Subcutaneous adipose tissue (tissue), 4 donors: Measurements from ENCODE around the gene ABAT. TPM values are rescaled to one million over a fixed set of nuclear protein-coding genes. Genes with fewer than 3 reads are reported as not detected.

Experiments
- small RNA-seq: library from RNA; depleted of rRNA; stranded (forward); fragments of <200 nt; gene quantifications from one replicate; pipeline ENCODE3, GENCODE V24; 2016
- total RNA-seq, 4 donors: library from RNA; depleted of rRNA; stranded (reverse); fragments of >200 nt; gene quantifications; one replicate each; pipeline ENCODE4 v1.1.0, GENCODE V29; 2016

The ABAT gene
- total RNA-seq, 4 donors from 2014 or later = 4.9 to 9.8 (median 7.0) TPM

Small RNAs within 50 kb of the gene (small RNA-seq; reads per million reads assigned to genes)
- gene AC007224.1 (not detected), gene RN7SL743P (not detected), gene RNU7-63P (not detected)

Other genes with a start within 250 kb of the ABAT start
- gene TMEM114, start 84.1 kb upstream of the ABAT start, total RNA-seq = not detected
- 10 to 100 TPM; 21.9 to 37.9 (median 24.5) TPM for gene METTL22, start 52.9 kb upstream of the ABAT start, total RNA-seq
- gene TMEM186, start 123.0 kb downstream of the ABAT start, total RNA-seq = 1 to 10 TPM; 2.3 to 9.9 (median 6.5) TPM
- gene PMM2, start 123.2 kb downstream of the ABAT start, total RNA-seq = 10 to 100 TPM; 25.2 to 46.3 (median 42.4) TPM
- gene CARHSP1, start 194.4 kb downstream of the ABAT start, total RNA-seq = 10 to 100 TPM; 47.3 to 75.6 (median 63.8) TPM
- not detected for gene LITAFD, start 207.7 kb downstream of the ABAT start, total RNA-seq